NCI-H510A treated with DMSO at 0.1 percent for 48 hours (cell line): ENCODE results near the gene ATP9B.
"Not testable (repeated sequence)": the region's sequence is repeated elsewhere in the genome, so short reads cannot be mapped to it uniquely, and the experiment has no call there.

Source experiments
- DNase-seq: peaks from one replicate; lab custom pipeline; 2025; lab: John Stamatoyannopoulos, UW

The ATP9B gene

GRCh38 chr18:79071037-79071436, 1.8 kb downstream of the ATP9B start:
- no peak for DNase-seq

DNA sequence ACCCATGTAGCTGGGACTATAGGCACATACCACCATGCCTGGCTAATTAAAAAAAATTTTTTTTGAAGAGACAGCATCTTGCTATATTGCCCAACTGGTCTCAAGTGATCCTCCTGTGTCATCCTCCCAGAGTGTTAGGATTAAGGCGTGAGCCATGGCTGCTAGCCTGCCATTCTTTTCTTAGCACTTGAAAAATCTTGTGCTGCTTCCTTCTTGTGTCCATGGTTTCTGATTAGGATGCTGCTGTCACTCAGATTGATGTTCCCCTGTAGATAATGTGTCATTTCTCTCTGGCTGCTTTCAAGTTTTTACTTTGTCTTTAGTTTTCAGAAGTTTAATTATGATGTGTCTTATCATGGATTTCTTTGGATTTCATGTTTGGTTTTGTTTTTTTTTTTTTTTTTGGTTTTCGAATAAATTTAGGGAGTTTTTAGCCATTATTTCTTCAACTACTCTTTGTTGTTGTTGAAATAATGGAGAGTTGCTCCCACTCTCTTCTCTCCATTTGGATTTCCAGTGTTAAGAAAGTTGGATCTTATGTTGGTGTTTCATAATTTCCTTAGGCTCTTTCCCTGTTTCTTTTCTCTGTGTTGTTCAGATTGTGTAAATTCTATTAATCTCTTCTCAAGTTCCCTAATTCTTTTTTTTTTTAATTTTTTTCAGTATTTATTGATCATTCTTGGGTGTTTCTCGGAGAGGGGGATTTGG, 2.5 kb downstream of the ATP9B start:
- DNase-seq, result no peak

- not testable (repeated sequence) for DNase-seq
Measured at GRCh38 chr18:79072655-79073054, 3.5 kb downstream of the ATP9B start.

DNA sequence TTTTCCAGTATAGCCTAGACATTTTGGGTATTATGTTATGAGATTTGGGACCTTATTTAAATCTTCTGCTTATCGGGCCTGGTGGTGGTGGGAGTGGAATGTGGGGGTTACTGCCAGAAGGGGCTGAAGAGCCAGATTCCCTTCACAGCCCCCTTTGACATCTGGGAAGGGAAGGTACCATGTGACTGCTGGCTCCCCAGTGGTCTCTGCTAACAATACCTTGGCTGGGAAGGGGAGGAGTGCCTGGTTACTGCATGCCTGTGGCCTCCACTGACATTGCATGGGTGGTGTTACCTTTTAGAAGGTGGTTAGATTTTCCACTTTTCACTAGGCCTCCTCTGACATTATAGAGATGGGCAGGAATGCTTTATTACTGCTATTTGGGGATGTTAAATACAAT, 8.0 kb downstream of the ATP9B start:
- DNase-seq, result no peak

- DNase-seq, result not testable (repeated sequence)
Measured at GRCh38 chr18:79078791-79079190, 9.6 kb downstream of the ATP9B start.

- no peak for DNase-seq
Measured at GRCh38 chr18:79092874-79093273, 23.7 kb downstream of the ATP9B start.

GRCh38 chr18:79093986-79094385, 24.8 kb downstream of the ATP9B start:
- no peak for DNase-seq

- DNase-seq, result no peak
Measured at GRCh38 chr18:79095216-79095615, 26.0 kb downstream of the ATP9B start.

GRCh38 chr18:79100944-79101343, 31.8 kb downstream of the ATP9B start:
- DNase-seq, result no peak

DNA sequence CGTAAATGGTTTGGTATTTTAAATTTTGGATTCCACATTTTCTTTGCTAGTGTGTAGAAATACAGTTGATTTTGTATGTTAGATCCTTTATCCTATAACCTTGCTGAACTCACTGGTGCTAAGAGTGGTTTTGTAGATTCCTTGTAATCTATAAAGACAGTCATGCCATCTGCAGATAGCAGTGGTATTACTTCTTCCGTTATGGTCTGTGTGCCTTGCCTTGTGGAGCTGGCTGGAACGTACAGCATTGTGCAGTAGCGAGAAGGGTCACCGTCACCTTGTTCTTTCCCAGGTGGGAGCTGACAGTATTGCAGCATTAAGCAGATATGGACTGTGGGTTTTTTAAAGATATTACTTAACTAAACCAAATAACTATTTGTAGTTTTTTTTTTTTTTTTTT, 33.7 kb downstream of the ATP9B start:
- no peak for DNase-seq

DNA sequence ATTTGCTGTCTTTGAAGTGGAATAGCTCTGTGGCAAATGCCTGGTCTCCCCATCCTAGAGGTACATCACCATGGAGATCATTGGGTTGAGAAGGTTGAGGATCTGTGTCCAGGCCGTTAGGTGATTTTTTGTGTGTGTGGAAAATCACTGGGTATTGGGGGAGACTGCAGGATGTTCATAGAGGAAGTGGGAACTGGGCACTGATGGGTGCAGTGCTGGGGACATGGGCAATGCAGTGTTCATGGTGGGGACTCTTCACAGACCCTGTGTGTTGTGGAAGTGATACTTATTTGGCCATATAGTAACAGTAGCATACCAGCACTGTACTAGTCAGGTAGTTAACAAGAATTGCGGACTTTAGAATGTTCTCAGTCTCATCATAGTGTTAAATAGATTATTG, 34.9 kb downstream of the ATP9B start:
- no peak for DNase-seq

- no peak for DNase-seq
Measured at GRCh38 chr18:79105455-79105854, 36.3 kb downstream of the ATP9B start.

DNA sequence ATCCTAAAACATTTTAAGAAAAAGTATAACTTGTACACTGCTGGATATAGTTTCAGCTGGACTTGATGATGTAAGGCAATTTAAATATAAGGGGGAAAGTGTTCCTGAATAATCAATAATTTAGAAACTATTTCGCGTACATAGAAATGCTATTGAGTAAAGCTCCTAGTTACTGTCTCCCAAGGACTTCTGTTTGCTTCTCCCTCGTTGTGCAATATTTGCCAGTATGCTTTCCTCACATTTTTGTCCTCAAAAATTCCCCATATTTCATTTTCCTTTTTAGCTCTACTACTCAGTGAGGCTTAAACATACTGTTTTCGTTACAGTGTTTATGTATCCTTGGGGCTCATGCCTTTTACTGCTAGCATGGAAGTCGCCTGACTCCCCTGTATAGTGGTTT, 36.9 kb downstream of the ATP9B start:
- no peak for DNase-seq

- no peak for DNase-seq
Measured at GRCh38 chr18:79107886-79108285, 38.7 kb downstream of the ATP9B start.

DNA sequence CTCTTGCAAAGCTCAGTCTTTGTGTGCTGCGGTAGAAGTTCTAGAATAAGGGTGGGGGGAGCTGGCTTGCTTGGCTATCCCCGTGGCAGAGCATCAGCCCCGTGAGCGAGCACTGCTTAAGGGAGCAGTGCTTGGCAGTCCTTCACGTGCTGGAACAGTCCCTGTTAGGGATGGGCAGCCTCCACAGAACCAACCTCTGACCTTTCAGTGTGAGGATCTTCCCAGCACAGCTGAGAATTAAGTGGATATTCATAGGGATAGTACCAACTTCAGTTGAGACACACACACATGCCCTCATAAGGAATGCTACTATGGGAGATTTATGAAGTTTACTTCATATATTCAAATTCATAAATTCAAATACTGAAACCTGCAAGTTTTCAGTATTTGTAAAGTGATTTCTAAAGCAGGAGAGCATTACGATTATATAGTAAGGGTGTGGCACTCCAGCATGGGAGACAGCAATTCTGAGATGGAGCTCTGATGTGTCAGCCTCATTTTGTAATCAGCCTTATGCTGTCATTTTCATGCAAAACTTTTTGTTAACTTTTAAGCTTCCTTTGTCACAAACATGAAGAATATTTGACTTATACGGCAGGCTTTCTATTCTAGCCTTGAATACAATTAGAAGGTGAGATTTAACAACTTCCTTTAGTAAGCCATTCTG, 39.5 kb downstream of the ATP9B start:
- DNase-seq, result no peak

DNA sequence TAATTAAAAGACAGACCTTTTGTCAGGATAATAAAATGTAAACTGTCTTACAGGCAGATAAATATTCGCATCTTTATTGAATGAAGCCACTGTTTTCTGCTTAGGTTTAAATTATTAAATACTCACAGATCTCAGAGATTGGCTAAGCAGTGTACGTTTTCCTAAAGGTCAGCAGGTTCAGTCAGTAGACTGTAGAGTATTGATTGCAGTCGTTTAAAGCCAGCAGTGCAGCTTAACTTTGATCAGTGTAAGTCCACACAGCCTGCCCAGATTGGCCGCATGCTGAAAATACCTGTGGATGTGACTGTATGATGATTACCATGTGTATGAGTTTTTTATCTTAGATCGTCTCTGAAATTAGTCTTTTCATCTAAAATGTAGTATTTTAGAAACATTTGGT, 42.3 kb downstream of the ATP9B start:
- no peak for DNase-seq

DNA sequence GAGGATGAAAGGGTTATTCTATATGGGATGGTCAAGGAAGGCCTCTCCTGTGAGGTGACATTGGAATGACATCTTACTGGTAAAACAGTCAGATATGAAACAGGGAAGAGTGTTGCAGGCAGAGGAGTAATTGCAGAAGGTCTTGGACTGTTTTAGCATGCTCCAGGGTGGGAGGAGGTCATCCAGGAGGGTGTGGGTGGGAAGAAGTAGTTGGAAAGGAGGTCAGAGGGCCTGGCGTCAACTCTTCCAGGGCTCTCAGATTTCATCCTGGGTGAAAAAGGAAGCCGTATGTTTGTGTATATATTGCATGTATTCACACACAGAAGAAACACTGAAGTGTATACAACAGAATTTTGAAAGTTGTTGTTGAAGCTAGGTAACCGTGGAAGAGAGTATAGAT, 48.2 kb downstream of the ATP9B start:
- DNase-seq, result no peak

- DNase-seq, result no peak
Measured at GRCh38 chr18:79117788-79118187, 48.6 kb downstream of the ATP9B start.

GRCh38 chr18:79118797-79119196, 49.6 kb downstream of the ATP9B start:
- no peak for DNase-seq

GRCh38 chr18:79121746-79122474, 52.7 kb downstream of the ATP9B start:
- no peak for DNase-seq

DNA sequence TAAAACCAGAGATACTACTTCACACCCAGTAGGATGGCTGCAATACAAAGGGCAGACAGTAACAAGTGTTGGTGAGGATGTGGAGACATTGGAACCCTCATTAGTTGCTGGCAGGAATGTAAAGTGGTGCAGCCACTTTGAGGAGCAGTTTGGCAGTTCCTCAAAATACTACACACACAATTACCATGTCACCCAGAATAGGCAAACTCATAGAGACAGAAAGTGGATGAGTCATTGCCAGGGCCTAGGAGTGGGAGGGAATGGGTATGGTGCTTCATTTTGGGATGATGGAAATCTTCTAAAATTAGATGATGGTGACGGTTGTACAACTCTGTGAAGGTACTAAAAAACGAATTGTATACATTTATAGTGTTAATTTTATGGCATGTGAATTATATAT, 54.8 kb downstream of the ATP9B start:
- no peak for DNase-seq

GRCh38 chr18:79129120-79129519, 59.9 kb downstream of the ATP9B start:
- no peak for DNase-seq

DNA sequence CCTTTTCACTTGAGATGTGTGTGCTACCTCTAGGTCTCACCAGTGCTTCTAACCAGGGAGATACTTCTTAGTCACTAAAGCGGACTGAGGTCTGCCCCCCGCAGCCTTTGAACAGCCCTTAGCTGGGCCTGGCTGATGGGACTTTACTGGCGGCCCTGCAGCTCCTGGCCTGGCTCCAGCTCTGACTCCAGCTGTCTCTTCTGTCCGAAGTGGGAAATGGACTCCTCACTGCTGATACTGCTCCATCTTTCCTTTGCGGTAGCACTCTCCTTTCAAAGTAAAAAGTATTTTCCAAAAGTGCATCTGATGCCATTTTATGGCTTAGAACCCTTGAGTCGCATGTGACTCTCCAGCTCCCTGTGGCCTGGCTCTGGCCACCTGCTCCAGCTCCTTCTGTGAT, 64.5 kb downstream of the ATP9B start:
- DNase-seq, result peak; percentile 75
